ENCODE data around the gene OSCP1.

DNA sequence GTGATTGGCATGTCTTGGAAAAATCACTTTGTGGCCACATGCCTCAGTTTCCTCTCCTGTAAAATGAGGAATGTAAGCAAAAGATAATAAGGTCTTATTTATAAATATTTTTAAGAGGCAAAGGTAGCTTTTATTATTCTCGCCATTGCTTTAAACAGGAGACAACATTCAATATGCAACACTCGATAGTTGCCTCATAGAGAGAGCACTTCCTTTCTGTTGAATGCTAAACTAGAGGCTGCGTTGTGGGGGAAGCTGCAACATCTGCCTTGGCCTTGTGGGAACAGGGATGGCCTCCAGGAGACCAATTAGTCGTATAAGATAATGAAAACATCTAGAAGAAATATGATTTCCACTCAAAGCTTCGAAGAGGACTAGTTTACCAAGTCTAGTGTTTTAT lies 3.5 kb downstream of the OSCP1 start:
- TF ChIP-seq, protein P1, sequence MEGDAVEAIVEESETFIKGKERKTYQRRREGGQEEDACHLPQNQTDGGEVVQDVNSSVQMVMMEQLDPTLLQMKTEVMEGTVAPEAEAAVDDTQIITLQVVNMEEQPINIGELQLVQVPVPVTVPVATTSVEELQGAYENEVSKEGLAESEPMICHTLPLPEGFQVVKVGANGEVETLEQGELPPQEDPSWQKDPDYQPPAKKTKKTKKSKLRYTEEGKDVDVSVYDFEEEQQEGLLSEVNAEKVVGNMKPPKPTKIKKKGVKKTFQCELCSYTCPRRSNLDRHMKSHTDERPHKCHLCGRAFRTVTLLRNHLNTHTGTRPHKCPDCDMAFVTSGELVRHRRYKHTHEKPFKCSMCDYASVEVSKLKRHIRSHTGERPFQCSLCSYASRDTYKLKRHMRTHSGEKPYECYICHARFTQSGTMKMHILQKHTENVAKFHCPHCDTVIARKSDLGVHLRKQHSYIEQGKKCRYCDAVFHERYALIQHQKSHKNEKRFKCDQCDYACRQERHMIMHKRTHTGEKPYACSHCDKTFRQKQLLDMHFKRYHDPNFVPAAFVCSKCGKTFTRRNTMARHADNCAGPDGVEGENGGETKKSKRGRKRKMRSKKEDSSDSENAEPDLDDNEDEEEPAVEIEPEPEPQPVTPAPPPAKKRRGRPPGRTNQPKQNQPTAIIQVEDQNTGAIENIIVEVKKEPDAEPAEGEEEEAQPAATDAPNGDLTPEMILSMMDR (IDR thresholded peaks at IDR 0.05; ENCODE audit: insufficient read depth, low read length) = no peak
- TF ChIP-seq POLR2AphosphoS5 (IDR thresholded peaks at IDR 0.05; ENCODE audit: low read depth) = no peak
- no peak for TF ChIP-seq GABPA (IDR thresholded peaks at IDR 0.05; ENCODE audit: low read depth)
- TF ChIP-seq, protein P2, sequence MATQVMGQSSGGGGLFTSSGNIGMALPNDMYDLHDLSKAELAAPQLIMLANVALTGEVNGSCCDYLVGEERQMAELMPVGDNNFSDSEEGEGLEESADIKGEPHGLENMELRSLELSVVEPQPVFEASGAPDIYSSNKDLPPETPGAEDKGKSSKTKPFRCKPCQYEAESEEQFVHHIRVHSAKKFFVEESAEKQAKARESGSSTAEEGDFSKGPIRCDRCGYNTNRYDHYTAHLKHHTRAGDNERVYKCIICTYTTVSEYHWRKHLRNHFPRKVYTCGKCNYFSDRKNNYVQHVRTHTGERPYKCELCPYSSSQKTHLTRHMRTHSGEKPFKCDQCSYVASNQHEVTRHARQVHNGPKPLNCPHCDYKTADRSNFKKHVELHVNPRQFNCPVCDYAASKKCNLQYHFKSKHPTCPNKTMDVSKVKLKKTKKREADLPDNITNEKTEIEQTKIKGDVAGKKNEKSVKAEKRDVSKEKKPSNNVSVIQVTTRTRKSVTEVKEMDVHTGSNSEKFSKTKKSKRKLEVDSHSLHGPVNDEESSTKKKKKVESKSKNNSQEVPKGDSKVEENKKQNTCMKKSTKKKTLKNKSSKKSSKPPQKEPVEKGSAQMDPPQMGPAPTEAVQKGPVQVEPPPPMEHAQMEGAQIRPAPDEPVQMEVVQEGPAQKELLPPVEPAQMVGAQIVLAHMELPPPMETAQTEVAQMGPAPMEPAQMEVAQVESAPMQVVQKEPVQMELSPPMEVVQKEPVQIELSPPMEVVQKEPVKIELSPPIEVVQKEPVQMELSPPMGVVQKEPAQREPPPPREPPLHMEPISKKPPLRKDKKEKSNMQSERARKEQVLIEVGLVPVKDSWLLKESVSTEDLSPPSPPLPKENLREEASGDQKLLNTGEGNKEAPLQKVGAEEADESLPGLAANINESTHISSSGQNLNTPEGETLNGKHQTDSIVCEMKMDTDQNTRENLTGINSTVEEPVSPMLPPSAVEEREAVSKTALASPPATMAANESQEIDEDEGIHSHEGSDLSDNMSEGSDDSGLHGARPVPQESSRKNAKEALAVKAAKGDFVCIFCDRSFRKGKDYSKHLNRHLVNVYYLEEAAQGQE (IDR thresholded peaks at IDR 0.05; ENCODE audit: insufficient replicate concordance, low read depth) = no peak
